Endothelial cell of hepatic sinusoid (primary cell): ENCODE data around the gene SP140.
"Not testable (repeated sequence)": the region's sequence is repeated elsewhere in the genome, so short reads cannot be mapped to it uniquely, and the experiment has no call there.

Source experiments
- in situ Hi-C: cut with HindIII; loops from 2 replicates; pipeline ENCODE4 v1.10.0; 2017; ENCODE audit warnings: low sequenced_read_pairs

Gene SP140

GRCh38 chr2:230324503-230324902 is 99.0 kb downstream of the SP140 start:
- in situ Hi-C loops: no loop called here

DNA sequence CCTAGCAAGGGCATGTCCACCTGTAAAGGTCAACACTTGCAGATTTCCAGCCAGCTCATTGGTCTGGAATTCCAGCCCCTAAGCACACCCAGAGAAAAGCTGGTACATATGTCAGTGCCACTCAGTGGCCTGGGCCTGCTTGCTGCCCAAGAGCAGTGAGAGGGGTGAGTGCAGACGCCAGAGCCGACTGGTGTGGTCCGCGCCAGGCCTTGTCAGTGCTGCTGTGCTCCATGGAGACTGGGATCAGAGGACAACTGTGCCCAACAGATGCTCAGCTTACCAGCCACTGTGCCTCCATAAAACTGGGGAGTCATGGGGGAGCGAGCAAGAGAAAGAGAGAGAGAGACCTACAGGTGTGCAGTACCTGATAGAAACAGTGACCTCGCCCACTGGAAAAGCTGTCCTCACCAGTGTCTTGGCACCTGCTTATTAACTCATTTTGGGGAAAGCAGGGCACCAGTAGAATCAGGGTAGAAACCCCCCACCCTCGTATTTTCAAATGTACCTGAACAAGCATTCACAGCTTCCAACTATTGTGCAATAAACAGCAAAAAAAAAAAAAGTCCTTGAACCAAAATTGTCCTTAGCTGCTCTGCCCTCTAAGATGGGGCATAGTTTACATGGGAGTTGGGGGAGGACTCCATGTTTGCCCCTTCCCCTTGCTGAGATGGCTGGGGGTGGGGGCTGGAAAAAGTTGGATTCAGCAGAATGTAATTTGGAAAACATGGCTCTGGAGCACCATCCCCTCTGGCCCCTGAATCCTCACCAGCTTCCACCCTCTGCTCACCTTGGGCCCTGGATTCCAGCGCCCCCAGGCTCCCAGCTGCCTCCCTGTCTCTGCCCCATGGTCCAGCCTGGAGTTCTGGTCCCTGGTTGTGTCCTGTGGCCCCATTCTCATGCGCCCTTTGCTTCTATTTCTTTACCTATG is 100.0 kb downstream of the SP140 start:
- in situ Hi-C loops: no loop called here

GRCh38 chr2:230326453-230327417 is 101.2 kb downstream of the SP140 start, which contains the start of gene SP140L:
Gene SP140L (plus strand): TSS chr2:230327193. CDS start chr2:230327270, 77 bp downstream.
- in situ Hi-C loops: no loop called here

DNA sequence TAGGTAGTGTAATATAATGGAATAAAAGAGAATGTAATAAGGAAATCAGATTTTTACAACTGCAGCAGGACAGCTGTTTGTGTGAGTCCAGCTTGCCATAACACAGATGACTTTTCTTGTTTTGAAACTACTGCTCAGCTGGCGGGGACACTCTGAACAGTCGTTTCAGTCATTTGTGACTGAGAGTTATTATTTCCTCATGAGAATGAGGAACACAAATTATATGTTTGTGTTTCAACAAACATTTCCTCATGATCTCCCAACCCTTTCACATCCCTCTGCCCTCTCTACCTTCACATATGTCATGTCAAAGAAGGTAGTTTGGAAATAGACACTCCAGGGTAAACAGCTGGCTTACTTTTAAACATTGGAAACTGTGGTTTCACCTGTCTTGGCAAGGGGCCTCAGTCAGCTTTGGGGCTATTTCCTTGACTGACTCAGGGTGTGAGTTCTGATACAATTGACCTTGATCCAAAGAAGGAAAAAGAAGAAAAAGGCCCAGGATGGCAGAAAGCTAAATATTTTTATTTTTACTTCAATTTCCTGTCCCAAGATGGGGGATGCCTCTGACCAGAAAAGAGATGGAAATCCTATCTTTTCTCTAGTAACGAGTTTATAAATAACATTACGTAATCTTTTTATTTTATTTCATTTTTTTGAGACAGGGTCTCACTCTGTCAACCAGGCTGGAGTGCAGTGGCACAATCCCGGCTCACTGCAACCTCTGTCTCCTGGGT is 102.0 kb downstream of the SP140 start:
- in situ Hi-C loops: no loop called here

DNA sequence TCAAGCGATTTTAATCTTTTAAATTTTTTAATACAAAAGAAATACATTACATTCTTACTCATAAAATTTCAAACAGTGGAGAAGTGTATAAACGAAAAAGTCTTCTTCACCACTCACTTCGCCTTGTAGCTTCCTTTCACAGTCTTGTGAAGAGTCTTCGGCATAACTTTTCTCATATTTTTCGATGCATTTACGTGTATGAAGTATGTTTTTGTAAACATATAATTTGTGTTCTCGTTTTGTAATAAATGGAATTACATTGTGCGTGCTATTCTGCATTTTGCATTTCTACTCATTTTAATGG is 102.6 kb downstream of the SP140 start:
- in situ Hi-C loops: no loop called here

GRCh38 chr2:230329946-230330605 is 104.5 kb downstream of the SP140 start:
- in situ Hi-C loops: no loop called here

GRCh38 chr2:230330725-230331124 is 105.2 kb downstream of the SP140 start:
- in situ Hi-C loops: no loop called here

DNA sequence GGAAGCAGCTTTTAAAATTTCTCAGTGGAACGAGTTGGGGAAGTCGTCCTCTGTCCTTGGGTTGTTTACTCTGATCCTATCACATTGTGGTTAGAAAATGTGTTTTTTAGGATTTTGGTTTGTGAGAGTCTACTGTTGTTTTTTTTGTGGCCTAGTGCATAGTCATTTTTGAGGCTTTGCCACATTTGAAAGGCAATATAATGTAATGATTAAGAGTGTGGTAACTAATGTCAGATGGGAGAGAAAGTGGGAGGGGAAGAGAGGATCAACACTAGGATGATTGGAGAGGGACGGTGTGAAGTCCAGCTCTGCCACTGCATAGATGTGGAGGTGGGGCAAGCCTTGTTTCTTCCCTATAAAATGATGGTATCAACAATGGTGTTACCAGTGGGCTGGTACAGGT is 109.9 kb downstream of the SP140 start:
- in situ Hi-C loops: no loop called here

GRCh38 chr2:230335864-230336506 is 110.4 kb downstream of the SP140 start:
- in situ Hi-C loops: no loop called here

- in situ Hi-C loops: not testable (repeated sequence)
Measured at GRCh38 chr2:230341936-230342528, 116.5 kb downstream of the SP140 start.

DNA sequence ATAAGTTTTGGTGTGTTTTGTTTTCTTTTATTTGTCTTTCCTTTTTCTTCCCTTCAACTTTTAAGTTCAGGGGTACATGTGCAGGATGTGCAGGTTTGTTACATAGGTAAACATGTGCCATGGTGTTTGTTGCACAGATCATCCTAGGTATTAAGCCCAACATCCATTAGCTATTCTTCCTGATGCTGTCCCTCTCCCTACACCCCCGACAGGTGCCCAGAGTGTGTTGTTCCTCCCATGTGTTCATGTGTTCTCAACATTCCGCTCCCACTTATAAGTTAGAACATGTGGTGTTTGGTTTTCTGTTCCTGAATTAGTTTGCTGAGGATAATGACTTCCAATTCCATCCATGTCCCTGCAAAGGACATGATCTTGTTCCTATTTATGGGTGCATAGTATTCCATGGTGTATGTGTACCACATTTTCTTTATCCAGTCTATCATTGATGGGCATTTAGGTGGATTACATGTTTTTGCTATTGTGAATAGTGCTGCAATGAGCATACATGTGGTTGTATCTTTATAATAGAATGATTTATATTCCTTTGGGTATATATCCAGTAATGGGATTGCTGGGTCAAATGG is 117.6 kb downstream of the SP140 start:
- in situ Hi-C loops: not testable (repeated sequence)

DNA sequence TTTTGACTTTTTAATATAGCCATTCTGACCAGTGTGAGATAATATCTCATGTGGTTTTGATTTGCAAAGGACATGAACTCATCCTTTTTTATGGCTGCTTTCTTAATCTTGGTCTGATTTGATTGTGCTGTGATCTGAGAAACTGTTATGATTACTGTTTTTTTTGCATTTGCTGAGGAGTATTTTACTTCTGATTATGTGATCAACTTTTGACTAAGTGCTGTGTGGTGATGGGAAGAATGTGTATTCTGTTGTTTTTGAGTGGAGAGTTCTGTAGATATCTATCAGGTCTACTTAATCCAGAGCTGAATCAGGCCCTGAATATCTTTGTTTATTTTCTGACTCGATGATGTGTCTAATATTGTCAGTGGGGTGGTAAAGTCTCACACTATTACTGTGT is 118.2 kb downstream of the SP140 start:
- in situ Hi-C loops: no loop called here

- in situ Hi-C loops: no loop called here
Measured at GRCh38 chr2:230346465-230346864, 120.9 kb downstream of the SP140 start.

- in situ Hi-C loops: no loop called here
Measured at GRCh38 chr2:230346921-230347533, 121.5 kb downstream of the SP140 start.

GRCh38 chr2:230347659-230348305 is 122.2 kb downstream of the SP140 start:
- in situ Hi-C loops: no loop called here

DNA sequence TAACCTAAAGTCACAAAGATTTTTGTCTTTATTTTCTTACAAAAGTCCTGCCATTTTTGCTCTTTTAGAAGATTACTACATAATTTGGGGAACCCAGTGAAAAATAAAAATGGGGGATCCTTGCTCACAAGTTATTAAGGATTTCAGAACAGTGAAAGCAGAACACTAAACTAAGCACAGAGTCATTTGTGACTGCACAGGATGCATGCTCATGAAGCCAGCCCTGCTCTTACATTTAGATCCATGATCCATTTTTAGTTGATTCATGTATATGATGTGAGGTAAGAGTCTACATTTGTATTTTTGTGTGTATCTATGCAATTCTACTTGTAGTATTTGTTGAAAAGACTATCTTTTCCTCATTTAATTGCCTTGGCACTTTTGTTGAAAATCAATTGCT is 123.3 kb downstream of the SP140 start:
- in situ Hi-C loops: no loop called here

DNA sequence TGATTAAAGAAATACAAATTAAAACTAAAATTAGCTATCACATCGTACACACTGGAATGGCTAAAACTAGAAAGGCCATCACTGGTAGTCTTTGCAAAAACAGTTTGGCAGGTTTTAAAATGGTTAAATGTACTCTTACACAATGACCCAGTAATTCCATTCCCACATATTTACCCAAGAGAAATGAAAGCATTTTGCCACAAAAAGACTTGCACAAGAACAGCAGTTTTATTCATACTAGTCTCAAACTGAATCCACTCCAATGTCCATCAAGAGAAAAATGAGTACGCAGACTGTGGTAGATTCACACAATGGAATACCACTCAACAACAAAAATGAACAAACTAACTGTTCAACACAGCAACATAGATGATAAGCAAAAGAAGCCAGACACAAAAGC is 130.5 kb downstream of the SP140 start:
- in situ Hi-C loops: no loop called here

GRCh38 chr2:230358305-230358704 is 132.8 kb downstream of the SP140 start:
- in situ Hi-C loops: no loop called here
